Stimulated activated CD8-positive, alpha-beta memory T cell treated with anti-CD3 and anti-CD28 coated beads, Interleukin-15, amount 100 ng/mL, for 1 hour (primary cell): ENCODE data around the gene FAM118B.
"Not testable (repeated sequence)": the region's sequence is repeated elsewhere in the genome, so short reads cannot be mapped to it uniquely, and the experiment has no call there.

Experiments
- DNase-seq: peaks from one replicate; pipeline ENCODE4 v3.0.0-alpha.2; 2020; ENCODE audit warnings: low read depth

Gene FAM118B

DNA sequence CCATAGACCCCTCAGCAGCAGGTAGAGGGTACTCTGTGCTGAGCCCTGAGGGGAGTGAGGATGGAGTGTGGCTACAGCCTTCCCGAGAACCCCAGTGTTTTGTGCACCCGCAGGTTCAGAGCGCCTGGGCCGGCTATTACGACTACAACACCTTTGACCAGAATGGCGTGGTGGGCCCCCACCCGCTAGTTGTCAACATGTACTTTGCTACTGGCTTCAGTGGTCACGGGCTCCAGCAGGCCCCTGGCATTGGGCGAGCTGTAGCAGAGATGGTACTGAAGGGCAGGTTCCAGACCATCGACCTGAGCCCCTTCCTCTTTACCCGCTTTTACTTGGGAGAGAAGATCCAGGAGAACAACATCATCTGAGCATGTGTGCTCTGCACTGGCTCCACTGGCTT lies 65.7 kb downstream of the FAM118B start:
- no peak for DNase-seq

DNA sequence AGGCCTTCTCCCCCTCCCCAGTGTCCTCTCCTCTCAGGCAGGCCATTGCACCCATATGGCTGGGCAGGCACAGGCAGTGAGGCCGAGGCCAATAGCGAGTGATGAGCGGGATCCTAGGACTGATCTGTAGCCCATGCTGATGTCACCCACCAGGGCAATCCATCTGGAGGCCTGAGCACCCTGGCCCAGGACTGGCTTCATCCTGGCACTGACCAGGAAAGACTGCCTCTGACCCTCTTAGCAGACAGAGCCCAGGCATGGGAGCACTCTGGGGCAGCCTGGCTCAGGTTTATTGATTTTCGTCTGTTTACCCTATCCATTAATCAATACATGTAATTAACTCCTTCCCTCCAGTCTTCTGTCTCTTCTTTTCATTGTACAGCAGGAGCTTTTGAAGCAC lies 66.2 kb downstream of the FAM118B start:
- no peak for DNase-seq

DNA sequence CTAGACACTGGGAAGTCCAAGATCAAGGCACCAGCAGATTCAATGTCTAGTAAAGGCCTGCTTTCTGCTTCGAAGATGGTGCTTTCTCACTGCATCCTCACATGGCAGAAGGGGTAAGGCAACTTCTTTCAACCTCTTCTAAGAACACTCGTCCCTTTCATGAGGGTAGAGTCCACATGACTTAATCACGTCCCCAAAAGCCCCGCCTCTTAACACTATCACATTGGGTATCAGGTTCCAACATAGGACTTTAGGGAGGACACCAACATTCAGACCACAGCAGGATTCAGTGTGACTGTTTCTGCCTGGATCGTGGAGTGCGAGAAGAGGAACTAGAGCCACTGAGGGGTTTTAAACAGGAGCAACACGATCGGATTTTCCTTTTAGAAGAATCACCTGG lies 67.6 kb downstream of the FAM118B start:
- no peak for DNase-seq

DNA sequence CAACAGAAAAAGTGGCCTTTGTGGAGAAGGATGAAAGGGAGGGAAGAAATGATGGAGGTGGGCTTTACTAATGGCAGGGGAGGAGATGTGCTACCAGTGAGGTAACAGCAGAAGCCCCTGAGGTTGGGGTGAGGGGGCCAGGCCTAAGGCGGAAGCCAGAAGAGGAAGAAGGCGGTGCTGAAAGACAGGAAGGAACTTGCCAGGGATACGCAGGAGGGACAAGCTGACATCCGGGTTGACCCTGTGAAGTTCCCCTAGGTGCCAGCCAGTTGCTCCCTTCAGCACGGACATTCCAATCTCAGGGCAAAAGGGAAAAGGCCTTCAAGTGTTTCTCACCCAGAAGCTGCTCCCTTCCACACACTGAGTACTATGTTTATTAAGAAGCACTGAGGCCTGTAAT lies 69.0 kb downstream of the FAM118B start:
- DNase-seq = no peak

DNA sequence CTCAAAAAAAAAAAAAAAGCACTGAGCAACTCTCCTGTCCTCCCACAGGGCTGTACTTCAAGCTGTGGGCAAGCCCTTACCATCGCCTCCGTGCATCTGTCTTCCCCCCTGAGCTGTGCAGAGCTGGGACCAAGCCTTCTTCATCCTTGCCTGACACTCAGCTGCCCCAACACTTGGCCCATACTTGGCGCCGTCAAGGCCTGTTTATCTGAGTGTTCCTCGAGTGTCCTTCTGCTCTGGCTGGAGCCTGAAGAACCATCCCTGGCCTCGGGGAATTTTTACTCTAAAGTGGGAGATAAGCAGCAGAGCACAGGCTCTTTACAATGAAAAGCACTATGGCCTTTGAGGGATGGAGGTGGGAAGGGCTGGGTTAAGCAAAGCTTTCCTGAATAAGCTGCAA lies 69.7 kb downstream of the FAM118B start:
- no peak for DNase-seq

DNA sequence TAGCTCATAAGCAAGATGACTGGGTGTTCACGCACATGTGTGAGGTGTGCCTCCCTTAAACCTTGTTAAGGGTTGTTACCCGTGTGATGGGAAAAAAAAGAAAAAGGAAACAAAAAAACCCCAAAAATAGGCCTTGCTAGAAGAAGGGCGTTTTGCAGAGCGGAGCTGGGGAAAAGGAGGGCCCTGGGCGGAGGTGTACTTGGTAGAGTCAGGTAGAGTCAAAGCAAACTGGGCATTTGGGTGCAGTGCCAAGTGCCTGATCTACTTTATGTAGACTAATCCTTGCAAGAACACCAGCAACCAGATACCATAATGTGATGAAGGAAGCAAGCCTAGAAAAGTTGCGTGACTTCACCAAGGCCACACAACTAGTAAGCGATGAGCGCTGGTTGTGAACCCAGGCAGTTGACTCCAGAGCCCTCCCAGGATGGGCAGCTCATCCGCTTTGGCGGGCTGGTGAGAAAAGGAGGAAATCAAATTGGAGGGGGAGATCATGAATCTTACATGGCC lies 70.1 kb downstream of the FAM118B start:
- DNase-seq = no peak

DNA sequence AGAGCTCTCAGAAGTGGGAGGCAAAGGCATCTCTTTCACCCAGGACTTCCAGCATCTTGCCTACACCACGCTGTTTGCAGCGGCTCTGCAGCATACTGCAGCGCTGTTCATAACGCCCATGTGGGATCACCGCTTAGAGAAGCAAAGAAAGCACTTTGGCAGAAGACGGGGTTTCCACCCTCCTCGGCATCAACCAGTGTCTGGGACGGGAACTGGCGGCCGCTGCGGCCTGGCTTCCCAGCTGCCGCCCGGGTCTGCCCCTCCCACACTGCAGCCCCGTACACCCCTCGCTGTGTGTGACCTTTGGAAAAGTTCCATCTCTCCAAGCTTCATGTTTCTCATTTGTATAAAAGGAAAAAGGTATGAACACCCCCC lies 70.8 kb downstream of the FAM118B start:
- no peak for DNase-seq

DNA sequence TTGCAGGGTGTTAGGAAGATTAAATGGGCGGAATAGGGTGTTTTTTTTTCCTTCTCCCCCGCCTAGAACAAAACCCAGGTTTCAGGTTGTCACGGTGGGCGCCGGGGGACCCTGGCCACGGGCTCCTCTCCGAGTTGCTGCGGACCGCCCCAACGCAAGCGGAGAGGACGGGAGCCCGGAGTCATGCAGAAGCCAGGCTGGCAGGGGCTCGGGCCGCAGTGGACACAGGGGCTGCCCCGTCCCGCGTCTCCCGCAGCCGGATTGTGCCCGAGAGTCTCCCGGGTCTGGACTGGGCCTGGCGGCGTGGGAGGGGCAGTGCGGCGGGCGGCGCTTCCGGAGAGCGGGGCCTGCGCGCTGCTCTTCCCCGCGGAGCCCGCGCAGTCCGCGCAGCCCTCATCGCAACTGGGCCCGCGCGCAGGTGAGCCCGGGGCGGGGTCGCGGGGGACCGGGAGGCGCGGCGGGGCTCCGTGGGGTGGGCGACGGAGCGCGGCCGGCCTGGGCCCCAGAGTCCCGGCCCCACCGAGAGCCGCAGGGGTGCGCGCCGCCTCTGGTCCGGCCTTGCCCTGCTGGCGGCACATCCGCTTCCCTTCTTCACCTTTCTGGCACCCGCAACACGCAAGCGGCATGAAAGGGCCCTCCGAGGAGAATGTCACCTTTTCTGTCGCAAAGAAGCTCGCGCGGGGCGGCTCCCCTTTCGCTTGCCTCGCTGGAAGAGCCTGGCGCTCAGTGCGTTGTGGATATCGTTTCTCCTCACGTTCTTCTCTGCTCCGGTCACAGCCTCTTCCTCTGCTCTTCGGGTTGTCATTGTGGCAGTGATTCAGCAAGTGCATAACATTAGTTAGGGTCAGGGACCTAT lies 71.4 kb downstream of the FAM118B start, which contains the start of gene TIRAP:
Gene TIRAP, plus strand, starts transcription at position 358 of the 856 bp plus-strand sequence. CDS start 7,802 bp downstream, outside the sequence.
- DNase-seq = no peak

DNA sequence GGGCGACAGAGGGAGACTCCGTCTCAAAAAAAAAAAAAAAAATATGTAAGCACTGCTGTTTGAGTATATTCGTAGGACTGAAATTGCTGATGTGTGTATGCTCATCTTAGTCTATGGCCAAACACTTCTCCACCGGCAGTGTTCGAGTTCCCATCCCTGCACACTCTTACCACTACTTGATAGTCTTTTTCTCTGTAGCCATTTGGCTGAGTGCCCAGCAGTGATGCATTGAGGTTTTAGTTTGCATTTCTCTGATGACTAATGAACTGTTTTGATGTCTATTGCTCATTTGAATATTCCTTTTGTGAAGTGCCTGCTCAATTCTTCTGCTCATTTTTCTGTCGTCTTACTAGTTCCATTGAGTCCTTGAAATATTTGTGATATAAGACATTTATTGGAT lies 73.2 kb downstream of the FAM118B start:
- DNase-seq = peak; percentile 75

DNA sequence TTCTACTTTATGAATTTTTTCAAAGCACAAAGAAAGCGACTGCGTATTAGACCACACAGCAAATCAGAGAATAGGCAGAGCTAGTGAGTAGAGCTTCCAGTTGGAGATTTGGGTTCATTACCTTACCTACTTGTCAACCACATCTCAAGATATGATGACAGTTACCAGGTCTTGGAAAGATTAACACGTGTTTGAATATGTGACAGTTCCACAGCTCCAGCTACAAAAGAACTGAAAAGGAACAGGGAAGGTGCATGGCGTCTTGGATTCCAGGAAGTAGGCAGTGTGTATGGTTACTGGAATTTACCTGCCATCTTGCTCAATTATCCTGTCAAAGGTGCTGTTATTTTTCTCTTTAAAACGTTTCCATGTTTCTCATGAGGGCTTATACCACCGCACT lies 76.7 kb downstream of the FAM118B start:
- no peak for DNase-seq

DNA sequence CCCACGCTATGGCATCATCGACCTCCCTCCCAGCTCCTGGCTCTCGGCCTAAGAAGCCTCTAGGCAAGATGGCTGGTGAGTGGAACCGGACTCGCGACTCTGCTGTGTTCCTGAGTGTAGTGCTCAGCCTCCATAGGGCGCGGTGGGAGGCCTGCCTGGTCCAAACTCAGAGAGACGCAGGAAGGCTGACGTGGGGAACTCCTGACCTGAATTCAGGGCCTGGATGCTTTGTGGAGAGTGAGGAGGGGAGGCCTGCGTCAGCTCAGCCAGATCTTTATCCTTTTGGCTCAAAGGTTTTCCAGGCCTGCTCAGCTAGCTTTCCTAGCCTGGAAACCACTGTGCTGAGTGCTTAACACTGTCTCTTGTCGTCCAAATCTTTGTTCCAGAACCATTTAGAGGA lies 79.3 kb downstream of the FAM118B start:
- DNase-seq = no peak

DNA sequence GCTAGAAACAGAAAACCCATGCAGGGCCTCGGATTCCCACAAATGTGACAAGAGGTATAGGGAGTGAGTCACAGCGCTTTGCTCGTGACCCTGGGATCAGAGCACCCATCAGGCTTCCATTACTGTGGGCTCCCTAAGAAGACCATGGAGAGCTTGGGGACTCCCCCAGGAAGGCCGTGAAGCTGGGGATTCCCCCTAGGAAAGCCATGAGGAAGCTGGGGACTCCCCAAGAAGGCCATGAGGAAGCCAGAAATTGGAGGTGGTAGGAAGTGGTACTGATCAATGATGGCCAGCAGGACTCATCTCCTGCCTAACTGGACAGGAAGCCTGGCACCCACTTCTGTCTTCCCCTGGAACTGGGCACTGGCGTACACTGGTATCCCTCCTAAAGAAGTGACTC lies 82.1 kb downstream of the FAM118B start:
- DNase-seq = no peak

DNA sequence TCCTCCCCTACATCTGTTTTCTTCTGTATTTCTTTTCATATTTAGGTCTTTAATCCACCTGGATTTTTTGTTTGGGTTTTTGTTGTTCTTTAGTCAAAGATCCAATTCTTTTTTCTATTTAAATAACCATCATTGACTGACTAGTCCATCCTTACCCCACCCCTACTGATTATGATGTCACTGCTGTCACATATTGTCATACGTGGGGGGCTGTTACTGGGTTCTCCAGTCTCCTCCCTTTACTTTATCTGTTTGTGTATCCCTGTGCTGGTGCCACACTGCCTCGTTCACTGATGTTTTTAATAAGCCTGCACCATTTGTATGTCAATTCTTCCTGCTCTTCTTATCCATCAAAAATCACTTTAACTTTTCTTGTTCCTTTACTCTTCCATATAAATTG lies 85.4 kb downstream of the FAM118B start:
- DNase-seq = no peak

DNA sequence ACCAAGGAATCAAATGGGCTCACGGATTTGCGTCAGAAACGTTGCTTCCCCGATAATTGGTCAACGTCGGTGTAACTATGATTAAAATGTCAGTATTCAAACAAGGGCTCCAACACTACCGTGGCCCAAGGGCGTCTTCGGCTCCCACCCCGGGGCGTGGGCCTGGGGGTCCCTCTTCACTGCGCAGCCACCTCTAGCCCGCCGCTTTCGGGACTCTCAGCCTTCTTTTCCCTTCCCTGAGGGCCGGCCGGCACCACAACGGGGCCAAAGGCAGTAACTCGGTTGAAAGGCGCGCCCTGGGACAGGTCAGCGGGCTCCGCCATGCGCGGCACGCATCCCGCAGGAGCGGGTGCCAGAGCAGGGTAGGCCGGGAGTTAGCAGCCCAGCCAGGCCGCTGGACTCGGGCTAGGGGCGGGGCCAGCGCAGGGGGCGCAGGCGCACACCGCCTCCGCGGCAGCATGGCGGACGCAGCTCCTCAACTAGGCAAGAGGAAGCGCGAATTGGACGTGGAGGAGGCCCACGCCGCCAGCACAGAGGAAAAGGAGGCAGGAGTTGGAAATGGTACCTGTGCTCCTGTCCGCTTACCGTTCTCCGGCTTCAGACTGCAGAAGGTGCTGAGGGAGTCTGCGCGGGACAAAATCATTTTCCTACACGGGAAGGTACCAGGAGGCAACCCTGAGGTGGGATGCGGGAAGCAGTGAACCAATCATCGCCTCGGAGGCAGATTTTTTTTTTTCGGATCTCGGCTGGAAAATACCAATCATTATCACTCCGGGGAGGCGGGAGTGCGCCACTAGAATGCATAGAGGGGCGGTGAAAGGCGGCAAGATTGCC lies 92.3 kb downstream of the FAM118B start, which contains the start of gene DCPS:
Gene DCPS, plus strand, starts transcription at position 438 of the 834 bp plus-strand sequence. Its CDS starts 21 bp downstream, at position 459.
- DNase-seq = peak; percentile 64

DNA sequence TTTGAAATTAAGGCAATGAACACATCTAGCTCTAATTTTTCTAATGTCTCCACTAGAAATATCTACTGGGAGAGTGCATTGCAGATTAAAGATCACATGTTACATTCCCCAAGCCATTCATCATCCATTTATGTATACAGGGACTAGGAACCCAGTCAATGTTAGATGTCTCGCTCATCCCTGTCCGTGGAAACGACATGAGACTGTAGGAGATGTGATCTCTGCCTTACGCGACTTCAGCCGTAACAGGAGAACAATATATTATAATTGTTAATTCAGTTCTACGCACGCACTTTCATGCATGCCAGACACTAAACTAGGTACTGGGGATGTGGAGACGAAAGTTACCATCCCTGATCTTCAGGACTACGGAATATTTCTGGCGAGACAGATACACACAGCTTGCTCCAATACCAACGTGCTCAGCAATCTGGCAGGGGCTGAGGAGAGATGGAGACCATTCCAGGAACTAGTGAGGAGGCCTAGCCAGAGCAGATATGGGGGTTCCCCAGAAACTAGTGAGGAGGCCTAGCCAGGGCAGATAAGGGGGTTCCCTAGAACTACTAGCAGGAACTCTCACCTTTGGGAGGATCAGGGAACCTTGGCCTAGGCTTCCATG lies 93.0 kb downstream of the FAM118B start:
- no peak for DNase-seq

DNA sequence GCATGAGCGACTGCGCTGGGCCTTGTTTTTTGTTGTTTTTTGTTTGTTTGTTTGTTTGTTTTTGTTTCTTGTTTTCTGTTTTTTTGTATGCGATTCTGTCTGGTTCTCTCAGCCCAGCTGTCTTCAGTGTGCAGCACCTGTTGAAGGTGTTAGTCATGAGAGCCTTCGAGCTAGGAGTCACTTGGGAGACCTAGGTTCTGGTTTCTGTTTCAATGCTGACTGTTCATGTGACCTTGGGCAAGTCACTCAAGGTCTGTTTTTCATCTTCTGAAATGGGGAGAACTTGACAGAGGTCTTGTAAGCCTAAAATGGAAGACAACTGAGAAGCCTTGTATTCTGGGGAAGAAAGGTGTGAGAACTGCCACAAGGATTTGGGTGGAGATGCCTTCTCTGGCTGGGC lies 94.1 kb downstream of the FAM118B start:
- no peak for DNase-seq

DNA sequence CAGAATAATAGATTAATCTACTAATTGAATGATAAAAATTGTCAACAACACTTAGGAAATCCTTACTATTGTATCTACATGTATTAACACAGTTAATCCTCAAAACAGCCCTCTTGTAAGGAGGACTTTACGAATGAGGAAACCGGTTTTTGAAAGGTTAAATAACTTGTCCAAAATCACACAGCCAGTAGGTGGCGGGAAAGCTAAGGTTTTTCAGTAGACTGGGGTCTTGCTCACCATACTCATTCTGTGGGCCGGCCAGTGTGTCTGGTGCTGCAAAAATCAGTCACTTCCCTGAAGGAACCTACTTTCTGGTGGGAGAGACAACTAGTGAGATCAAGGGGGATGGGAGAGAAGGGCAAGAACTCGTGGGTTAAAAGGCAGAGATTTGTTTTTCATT lies 96.1 kb downstream of the FAM118B start:
- no peak for DNase-seq

DNA sequence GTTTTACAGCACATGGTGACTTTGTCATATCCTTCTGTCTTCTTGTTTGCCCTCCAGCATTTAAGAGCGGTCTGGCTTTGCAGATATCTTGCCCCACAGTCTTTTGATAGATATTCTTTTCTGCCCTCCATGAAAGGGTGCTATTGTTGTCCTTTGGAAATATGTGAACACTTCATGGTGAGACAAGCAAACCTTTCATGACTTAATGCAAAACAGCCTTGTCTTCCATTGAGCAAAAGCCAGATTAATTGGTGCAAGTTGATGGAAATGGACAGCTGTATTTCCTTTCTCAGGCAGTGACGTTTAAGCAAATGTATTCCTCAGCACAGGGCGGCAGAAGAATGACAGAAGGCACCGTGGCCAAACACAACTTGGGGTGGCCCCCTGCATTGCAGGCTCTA lies 96.7 kb downstream of the FAM118B start:
- DNase-seq = no peak

DNA sequence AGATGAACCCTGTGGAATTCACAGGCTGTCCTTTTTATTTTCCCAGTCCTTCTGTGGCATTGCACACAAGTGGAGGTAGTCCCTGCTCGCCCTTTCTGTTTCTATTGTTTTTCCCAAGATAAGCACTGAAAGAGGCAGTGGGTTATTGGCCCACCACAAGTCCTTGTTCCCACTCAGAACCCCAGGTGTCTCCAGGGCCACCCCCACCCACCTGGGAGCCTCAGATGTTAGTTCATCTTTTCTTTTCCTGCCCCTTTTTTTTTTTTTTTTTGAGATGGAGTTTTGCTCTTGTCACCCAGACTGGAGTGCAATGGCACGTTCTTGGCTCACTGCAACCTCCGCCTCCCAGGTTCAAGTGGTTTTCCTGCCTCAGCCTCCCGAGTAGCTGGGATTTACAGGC lies 97.2 kb downstream of the FAM118B start:
- not testable (repeated sequence) for DNase-seq

DNA sequence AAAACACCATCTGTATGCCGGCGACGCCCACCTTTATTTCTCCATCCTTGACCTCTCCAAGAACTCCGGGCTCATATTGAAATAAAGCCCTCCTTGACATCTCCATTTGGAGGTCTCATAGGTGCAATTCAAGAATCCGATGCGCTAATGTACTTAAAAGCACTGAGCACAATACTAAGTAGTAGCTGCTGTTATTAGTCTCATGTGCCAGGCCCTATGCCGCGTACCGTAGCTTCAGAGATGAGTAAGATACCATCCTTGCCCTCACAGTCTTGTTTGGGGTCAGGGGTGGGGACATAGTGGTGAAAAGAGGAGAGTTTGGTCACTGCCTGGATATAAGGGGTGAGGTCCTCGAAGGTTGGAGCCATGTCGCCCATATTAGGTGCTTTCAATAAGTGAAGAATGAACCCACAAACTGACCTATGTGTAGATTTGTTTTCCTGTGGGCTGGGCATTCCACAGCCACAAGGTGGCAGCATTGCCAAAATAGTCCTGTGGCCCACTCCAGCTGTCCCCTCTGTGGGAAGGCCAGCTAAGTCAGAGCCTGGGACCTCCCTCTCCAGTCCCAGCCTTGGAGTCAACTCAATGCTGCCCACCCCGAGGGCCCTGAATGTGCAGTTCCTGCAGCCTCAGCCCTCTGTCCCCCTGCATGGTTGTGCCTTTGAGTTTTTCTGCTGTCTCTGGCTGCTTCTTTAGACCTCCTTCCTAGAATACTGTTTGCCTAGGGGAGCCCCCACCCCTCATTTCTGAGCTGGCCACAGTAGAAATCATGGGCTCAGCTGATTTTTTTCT lies 98.8 kb downstream of the FAM118B start:
- peak; percentile 32 for DNase-seq

DNA sequence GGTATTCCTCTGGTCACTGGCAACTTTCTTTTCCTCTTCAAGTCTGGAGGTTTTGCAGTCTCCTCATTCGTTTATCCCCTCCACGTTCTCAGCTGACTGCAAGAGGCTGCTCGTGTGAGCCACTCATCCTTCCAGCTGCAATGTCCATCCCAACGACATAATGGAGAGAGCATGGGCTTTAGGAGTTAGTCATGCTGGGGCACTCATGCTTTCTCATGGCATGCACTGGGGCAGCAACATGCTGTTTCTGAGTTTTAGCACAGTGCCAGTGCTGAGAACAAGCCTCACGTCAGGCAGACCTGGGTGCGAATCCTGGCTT lies 99.4 kb downstream of the FAM118B start:
- DNase-seq = no peak
